PFSK-1 (cell line): ENCODE data around the gene NANOS2.

ENCODE experiments used
- FOXP2 ChIP-seq: optimal IDR thresholded peaks from 2 replicates; pipeline ENCODE3; 2011; ENCODE audit warnings: borderline replicate concordance, control low read depth, inconsistent platforms; ENCODE audit not compliant: insufficient read depth; ENCODE audit errors: extremely low read length, extremely low read depth
- POLR2AphosphoS5 ChIP-seq: IDR thresholded peaks from 2 replicates; pipeline ENCODE4 v1.6.1; 2012; ENCODE audit warnings: low read depth, mild to moderate bottlenecking, control low read depth, low read length, moderate library complexity
- SIN3A ChIP-seq: IDR thresholded peaks from 2 replicates; pipeline ENCODE4 v1.6.1; 2012; ENCODE audit warnings: mild to moderate bottlenecking, low read length, moderate library complexity, borderline replicate concordance; ENCODE audit not compliant: insufficient read depth
- TAF1 ChIP-seq: IDR thresholded peaks from 2 replicates; pipeline ENCODE4 v1.6.1; 2012; ENCODE audit warnings: low read length, control low read depth, borderline replicate concordance; ENCODE audit not compliant: insufficient read depth
- TF ChIP-seq, protein P1 (sequence below), 2 experiments: IDR thresholded peaks; 2 replicates each; pipeline versions ENCODE4 v1.6.1 to v1.8.0; 2011 to 2012; ENCODE audit warnings: low read depth in 2 of 2, low read length in 2 of 2, control low read depth in 1 of 2, inconsistent platforms in 1 of 2, mild to moderate bottlenecking in 1 of 2, moderate library complexity in 1 of 2; ENCODE audit not compliant: insufficient read depth in 1 of 2

NANOS2 gene

DNA sequence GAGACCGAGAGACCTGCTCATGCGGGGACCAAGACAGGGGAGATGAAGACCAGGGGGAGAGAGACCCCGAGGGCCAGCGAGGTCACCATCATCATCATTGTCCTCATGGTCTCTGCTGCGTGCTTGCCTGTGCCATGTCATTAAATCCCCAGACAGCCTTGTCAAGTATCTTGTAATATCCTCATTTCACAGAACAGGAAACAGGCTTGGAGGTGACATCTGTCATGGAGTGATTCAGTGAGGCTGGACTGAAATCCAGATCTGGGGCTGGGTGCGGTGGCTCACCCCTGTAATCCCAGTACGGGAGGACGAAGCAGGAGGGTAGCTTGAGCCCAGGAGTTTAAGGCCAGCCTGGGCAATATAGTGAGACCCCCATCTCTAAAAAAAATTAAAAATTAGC, 5.9 kb upstream of the NANOS2 start:
- TF ChIP-seq POLR2AphosphoS5 (no peak), SIN3A (no peak), TAF1 (no peak), FOXP2 (no peak)
- TF ChIP-seq, protein P1, sequence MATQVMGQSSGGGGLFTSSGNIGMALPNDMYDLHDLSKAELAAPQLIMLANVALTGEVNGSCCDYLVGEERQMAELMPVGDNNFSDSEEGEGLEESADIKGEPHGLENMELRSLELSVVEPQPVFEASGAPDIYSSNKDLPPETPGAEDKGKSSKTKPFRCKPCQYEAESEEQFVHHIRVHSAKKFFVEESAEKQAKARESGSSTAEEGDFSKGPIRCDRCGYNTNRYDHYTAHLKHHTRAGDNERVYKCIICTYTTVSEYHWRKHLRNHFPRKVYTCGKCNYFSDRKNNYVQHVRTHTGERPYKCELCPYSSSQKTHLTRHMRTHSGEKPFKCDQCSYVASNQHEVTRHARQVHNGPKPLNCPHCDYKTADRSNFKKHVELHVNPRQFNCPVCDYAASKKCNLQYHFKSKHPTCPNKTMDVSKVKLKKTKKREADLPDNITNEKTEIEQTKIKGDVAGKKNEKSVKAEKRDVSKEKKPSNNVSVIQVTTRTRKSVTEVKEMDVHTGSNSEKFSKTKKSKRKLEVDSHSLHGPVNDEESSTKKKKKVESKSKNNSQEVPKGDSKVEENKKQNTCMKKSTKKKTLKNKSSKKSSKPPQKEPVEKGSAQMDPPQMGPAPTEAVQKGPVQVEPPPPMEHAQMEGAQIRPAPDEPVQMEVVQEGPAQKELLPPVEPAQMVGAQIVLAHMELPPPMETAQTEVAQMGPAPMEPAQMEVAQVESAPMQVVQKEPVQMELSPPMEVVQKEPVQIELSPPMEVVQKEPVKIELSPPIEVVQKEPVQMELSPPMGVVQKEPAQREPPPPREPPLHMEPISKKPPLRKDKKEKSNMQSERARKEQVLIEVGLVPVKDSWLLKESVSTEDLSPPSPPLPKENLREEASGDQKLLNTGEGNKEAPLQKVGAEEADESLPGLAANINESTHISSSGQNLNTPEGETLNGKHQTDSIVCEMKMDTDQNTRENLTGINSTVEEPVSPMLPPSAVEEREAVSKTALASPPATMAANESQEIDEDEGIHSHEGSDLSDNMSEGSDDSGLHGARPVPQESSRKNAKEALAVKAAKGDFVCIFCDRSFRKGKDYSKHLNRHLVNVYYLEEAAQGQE (IDR thresholded peaks at IDR 0.05; ENCODE audit: insufficient read depth in 1 of 2, low read depth in 2 of 2, low read length in 2 of 2) = no peak

DNA sequence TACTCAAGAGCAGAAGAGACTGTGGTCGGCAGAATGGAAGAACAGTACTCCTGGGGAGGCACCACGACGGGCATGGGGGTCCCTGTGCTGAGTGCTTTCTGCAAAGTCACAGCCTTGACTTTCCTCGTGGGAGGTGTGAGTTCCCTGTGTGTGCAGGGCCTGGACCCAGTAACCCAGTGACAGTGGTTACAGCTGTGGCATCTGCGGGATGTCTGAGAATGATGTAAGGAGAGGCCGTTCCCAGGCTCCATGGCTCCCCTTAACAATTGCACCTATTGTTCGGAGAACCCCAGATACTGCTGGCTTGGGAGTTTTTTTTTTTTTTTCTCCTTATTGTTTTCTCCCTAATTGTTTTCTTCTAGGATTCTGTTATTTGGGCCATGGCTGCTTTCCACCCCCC, 5.1 kb upstream of the NANOS2 start:
- TF ChIP-seq FOXP2 (no peak), POLR2AphosphoS5 (no peak), TAF1 (no peak), SIN3A (no peak)
- TF ChIP-seq, protein P1 (IDR thresholded peaks at IDR 0.05; ENCODE audit: insufficient read depth in 1 of 2, low read depth in 2 of 2, low read length in 2 of 2) = no peak

DNA sequence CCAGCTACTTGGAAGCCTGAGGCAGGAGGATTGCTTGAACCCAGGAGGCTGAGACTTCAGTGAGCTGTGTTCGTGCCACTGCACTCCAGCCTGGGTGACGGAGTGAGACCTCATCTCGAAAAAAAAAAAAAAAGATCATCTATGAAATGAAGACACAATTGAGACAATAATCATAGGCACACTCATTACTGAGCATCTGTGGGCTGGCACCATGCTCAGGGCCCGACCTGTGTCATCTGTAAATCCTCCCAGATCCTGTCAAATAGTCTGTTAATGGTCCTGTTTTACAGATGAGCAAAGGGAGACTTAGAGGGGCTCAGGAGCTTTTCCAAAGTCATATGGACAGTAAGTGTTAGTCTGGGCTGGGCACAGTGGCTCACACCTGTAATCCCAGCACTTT, 4.1 kb upstream of the NANOS2 start:
- TF ChIP-seq FOXP2 = no peak
- TF ChIP-seq, protein P1 (IDR thresholded peaks at IDR 0.05; ENCODE audit: insufficient read depth in 1 of 2, low read depth in 2 of 2, low read length in 2 of 2) = no peak
- no peak for TF ChIP-seq SIN3A
- no peak for TF ChIP-seq POLR2AphosphoS5
- TF ChIP-seq TAF1 = no peak

DNA sequence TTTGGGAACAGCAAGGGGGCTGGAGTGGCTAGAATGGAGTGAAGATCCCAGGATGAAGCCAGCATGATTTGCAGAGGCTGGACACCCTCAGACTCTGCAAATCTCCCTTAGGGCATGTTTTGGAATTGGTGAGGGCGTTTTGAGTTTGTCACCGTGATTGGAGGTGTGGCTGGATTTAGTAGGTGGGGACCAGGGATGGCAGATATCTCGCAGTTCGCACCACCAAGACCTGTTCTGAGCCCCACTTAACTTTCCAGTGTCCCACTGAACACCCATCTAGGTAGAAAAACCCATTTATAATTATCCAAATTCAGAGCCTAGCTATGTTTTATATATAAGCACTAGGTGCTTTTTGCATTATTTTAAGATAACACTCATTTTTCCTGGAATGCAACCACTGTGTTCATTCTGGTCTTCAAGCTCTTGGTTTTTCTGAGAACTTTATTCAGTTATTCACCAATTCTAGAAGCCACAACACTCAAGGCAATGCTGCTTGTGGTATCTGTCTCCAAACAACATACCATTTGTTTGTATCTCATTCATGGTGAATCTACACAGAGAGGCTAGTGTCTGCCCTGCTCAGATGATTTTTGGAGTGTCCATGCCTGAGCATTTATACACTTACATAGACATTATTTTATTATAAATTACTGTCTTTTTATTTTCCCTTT, 3.0 kb upstream of the NANOS2 start:
- TF ChIP-seq FOXP2 = no peak
- TF ChIP-seq TAF1 = no peak
- TF ChIP-seq, protein P1 (IDR thresholded peaks at IDR 0.05; ENCODE audit: insufficient read depth in 1 of 2, low read depth in 2 of 2, low read length in 2 of 2) = no peak
- no peak for TF ChIP-seq SIN3A
- no peak for TF ChIP-seq POLR2AphosphoS5

DNA sequence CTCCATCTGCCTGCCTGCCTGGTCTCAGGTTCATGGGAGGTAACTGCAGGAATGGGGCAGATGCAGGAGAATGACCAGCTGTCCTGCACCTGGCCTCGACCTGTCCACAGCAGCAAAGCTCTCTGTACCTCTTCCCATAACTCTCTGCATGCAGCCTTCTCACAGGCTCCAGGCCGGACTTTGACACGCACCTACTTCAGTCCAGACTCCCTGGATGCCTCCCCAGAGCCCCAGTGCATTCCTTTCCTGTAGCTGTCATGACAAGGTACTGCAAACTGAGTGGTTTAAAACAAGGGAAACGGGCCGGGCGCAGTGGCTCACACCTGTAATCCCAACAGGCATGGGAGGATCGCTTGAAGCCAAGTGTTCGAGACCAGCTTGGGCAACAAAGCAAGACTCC, 3.3 kb downstream of the NANOS2 start:
- TF ChIP-seq SIN3A = no peak
- TF ChIP-seq FOXP2 = no peak
- TF ChIP-seq POLR2AphosphoS5 = no peak
- TF ChIP-seq, protein P1 (IDR thresholded peaks at IDR 0.05; ENCODE audit: insufficient read depth in 1 of 2, low read depth in 2 of 2, low read length in 2 of 2) = no peak
- no peak for TF ChIP-seq TAF1
